ENCODE measurements around the gene RPL26.

DNA sequence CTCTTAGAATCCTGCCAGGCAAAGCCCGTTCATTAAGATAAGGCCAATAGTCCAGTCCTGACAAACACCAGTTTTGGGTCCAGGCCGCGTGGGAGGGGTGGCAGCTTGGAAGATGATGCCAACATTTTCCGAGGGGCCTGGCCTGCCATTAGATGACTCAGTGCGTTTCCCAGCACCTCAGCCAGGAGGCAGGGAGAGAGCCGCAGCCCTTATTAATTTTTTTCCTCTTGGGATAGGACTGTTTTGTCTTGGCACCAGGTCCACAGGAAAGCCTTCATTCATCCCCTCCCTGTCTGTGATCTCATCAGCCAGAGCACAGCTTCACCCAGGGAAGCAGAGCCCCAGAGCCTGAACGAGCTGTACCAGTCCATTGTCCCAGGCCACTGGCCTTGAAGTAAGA, 48.0 kb upstream of the RPL26 start:
- TF ChIP-seq, protein P1, sequence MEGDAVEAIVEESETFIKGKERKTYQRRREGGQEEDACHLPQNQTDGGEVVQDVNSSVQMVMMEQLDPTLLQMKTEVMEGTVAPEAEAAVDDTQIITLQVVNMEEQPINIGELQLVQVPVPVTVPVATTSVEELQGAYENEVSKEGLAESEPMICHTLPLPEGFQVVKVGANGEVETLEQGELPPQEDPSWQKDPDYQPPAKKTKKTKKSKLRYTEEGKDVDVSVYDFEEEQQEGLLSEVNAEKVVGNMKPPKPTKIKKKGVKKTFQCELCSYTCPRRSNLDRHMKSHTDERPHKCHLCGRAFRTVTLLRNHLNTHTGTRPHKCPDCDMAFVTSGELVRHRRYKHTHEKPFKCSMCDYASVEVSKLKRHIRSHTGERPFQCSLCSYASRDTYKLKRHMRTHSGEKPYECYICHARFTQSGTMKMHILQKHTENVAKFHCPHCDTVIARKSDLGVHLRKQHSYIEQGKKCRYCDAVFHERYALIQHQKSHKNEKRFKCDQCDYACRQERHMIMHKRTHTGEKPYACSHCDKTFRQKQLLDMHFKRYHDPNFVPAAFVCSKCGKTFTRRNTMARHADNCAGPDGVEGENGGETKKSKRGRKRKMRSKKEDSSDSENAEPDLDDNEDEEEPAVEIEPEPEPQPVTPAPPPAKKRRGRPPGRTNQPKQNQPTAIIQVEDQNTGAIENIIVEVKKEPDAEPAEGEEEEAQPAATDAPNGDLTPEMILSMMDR (IDR thresholded peaks at IDR 0.05; ENCODE audit: low read depth, low read length, poor library complexity, severe bottlenecking) = no peak
- no peak for TF ChIP-seq EZH2phosphoT487 (IDR thresholded peaks at IDR 0.05; ENCODE audit: borderline replicate concordance, low read length)
